SK-N-SH (cell line): Measurements from ENCODE around the gene PLEKHF1. TPM values are rescaled to one million over a fixed set of nuclear protein-coding genes. Genes with fewer than 3 reads are reported as not detected.

Experiments used
- CTCF ChIA-PET: fragments of 300-600, 350-600 bp; formaldehyde crosslinking; extraction: SDS; loops from one replicate; lab custom pipeline; 2021; lab: Yijun Ruan, JAX
- POLR2A ChIA-PET: fragments of 350-600 bp; sonication (Branson Sonifier 250); formaldehyde crosslinking; extraction: SDS; loops from one replicate; lab custom pipeline; 2020; ENCODE audit warnings: antibody characterized with exemption, inconsistent platforms; lab: Yijun Ruan, JAX
- DNase-seq: peaks from one replicate; pipeline ENCODE4 v3.0.0; 2012
- H2AFZ ChIP-seq: fragments of 200-600 bp; sonication (generic); 2 replicates; pipeline ENCODE4 v1.8.1; 2016; ENCODE audit warnings: antibody characterized with exemption, mild to moderate bottlenecking, low read depth
- H3F3A ChIP-seq: fragments of 200-600 bp; sonication (generic); replicated peaks from 2 replicates; pipeline ENCODE3; 2016; ENCODE audit warnings: antibody characterized with exemption, mild to moderate bottlenecking; ENCODE audit not compliant: insufficient read depth
- H3K27ac ChIP-seq, 2 experiments: fragments of 200-500 bp in 1 of 2; fragments of 200-600 bp in 1 of 2; sonication (Bioruptor generic) in 1 of 2; sonication (generic), shearing (Covaris generic) in 1 of 2; 2 replicates each; pipeline versions ENCODE4 v1.5.1 to v1.6.1; 2014 to 2016; ENCODE audit warnings: low read depth in 2 of 2, inconsistent platforms in 1 of 2, low read length in 1 of 2, mild to moderate bottlenecking in 1 of 2, mixed read lengths in 1 of 2
- H3K27me3 ChIP-seq: fragments of 200-600 bp; sonication (generic), shearing (Covaris generic); 2 replicates; pipeline ENCODE4 v1.6.1; 2016; ENCODE audit warnings: mixed run types; ENCODE audit not compliant: insufficient read depth
- H3K36me3 ChIP-seq, 2 experiments: fragments of 200-500 bp in 1 of 2; fragments of 200-600 bp in 1 of 2; sonication (Bioruptor generic) in 1 of 2; sonication (generic) in 1 of 2; replicated peaks in 1 of 2; 2 replicates each; pipeline versions ENCODE3 to v1.5.1; 2014 to 2016; ENCODE audit warnings: low read length in 1 of 2, mild to moderate bottlenecking in 1 of 2; ENCODE audit not compliant: insufficient read depth in 2 of 2, control insufficient read depth in 1 of 2
- H3K4me1 ChIP-seq, 2 experiments: fragments of 200-500 bp in 1 of 2; fragments of 200-600 bp in 1 of 2; sonication (Bioruptor generic) in 1 of 2; sonication (generic), shearing (Covaris generic) in 1 of 2; 2 replicates each; pipeline versions ENCODE4 v1.5.1 to v1.6.1; 2014 to 2016; ENCODE audit warnings: low read depth in 1 of 2, low read length in 1 of 2, mixed run types in 1 of 2; ENCODE audit not compliant: insufficient read depth in 2 of 2, control insufficient read depth in 1 of 2
- H3K4me2 ChIP-seq: fragments of 200-600 bp; sonication (generic), shearing (Covaris generic); 2 replicates; pipeline ENCODE4 v1.6.1; 2017; ENCODE audit warnings: mixed run types
- H3K4me3 ChIP-seq, 2 experiments: fragments of 200-500 bp in 1 of 2; fragments of 200-600 bp in 1 of 2; sonication (Bioruptor generic) in 1 of 2; sonication (generic), shearing (Covaris generic) in 1 of 2; 2 replicates each; pipeline versions ENCODE4 v1.5.1 to v1.8.1; 2014 to 2016; ENCODE audit warnings: low read depth in 2 of 2, inconsistent platforms in 1 of 2, low read length in 1 of 2, mild to moderate bottlenecking in 1 of 2, mixed read lengths in 1 of 2, moderate library complexity in 1 of 2
- H3K79me2 ChIP-seq: fragments of 200-600 bp; sonication (generic); 2 replicates; pipeline ENCODE4 v1.8.1; 2017; ENCODE audit warnings: mild to moderate bottlenecking; ENCODE audit not compliant: insufficient read depth
- H3K9ac ChIP-seq: fragments of 200-600 bp; sonication (generic); 2 replicates; pipeline ENCODE4 v1.6.1; 2017; ENCODE audit warnings: mixed run types
- H3K9me2 ChIP-seq: fragments of 200-600 bp; sonication (generic); 2 replicates; pipeline ENCODE4 v1.6.1; 2017; ENCODE audit warnings: mixed run types
- H3K9me3 ChIP-seq: fragments of 200-600 bp; sonication (generic); 2 replicates; pipeline ENCODE4 v1.6.1; 2017; ENCODE audit warnings: mixed run types, mild to moderate bottlenecking, moderate library complexity
- H4K20me1 ChIP-seq: fragments of 200-600 bp; sonication (generic); 2 replicates; pipeline ENCODE4 v1.6.1; 2017; ENCODE audit warnings: mild to moderate bottlenecking, mixed run types; ENCODE audit not compliant: insufficient read depth
- CTCF ChIP-seq: fragments of 200-600 bp; sonication (generic); IDR thresholded peaks from 2 replicates; pipeline ENCODE4 v1.6.1; 2017; ENCODE audit warnings: antibody characterized with exemption, mild to moderate bottlenecking, moderate library complexity
- EP300 ChIP-seq, 2 experiments: IDR thresholded peaks; 2 replicates each; pipeline versions ENCODE4 v1.4.0 to v1.6.1; 2012; ENCODE audit warnings: borderline replicate concordance in 1 of 2, low read depth in 1 of 2, low read length in 1 of 2
- MAX ChIP-seq: IDR thresholded peaks from 2 replicates; pipeline ENCODE4 v1.4.0; 2012; ENCODE audit warnings: low read depth
- NFIC ChIP-seq: IDR thresholded peaks from 2 replicates; pipeline ENCODE4 v1.4.0; 2012; ENCODE audit warnings: borderline replicate concordance
- PBX3 ChIP-seq: IDR thresholded peaks from 2 replicates; pipeline ENCODE4; 2012
- POLR2AphosphoS5 ChIP-seq: IDR thresholded peaks from 2 replicates; pipeline ENCODE4 v1.6.1; 2012; ENCODE audit warnings: low read depth, low read length
- RAD21 ChIP-seq: IDR thresholded peaks from 2 replicates; pipeline ENCODE4 v1.6.1; 2012; ENCODE audit warnings: mild to moderate bottlenecking, low read length
- RFX5 ChIP-seq: IDR thresholded peaks from 2 replicates; pipeline ENCODE4 v1.6.1; 2012; ENCODE audit warnings: mild to moderate bottlenecking, improper control_type of control experiment, low read length
- YY1 ChIP-seq: IDR thresholded peaks from 2 replicates; pipeline ENCODE4 v1.4.0; 2012; ENCODE audit warnings: low read depth, mild to moderate bottlenecking
- WGBS: methylation state at CpG from one replicate; pipeline ENCODE4 v1.1.6; 2017; ENCODE audit warnings: low lambda C conversion rate; 5-methylcytosine and 5-hydroxymethylcytosine counted together
- polyA plus RNA-seq, 3 experiments: library from polyadenylated mRNA; depleted of rRNA; stranded (reverse); fragments of >200 nt; gene quantifications; 2 replicates each; pipeline ENCODE4 v1.2.3, GENCODE V29; 2012

The PLEKHF1 gene
- polyA plus RNA-seq, 1 of the 3 experiments (the other 2 are of a cell fraction), result 3.9 TPM

- ChIA-PET POLR2A (no interaction called here), CTCF (interaction anchor here (1.6 kb wide), 1 partner anchor 15 kb away, joined by 3 read pairs; no protein-coding TSS in a partner anchor)
These were observed 32.4 kb downstream of the PLEKHF1 start for GRCh38 chr19:29697523-29698261.

GRCh38 chr19:29699861-29700260 lies 34.6 kb downstream of the PLEKHF1 start:
- no peaks in the 10 kb centered on the region for H3K9me2 ChIP-seq
- H3K4me2 ChIP-seq, result no peak overlapping the region
- no peaks in the 10 kb centered on the region for H3K79me2 ChIP-seq
- no peaks in the 10 kb centered on the region for H3K9me3 ChIP-seq
- 90% methylated on average over 5 of the region's 5 CpGs for WGBS
- peaks cover 2% of the 10 kb centered on the region for H3F3A ChIP-seq
- H3K27ac ChIP-seq, result no peak overlapping the region
- no peak for DNase-seq
- H3K4me3 ChIP-seq, result no peak overlapping the region
- CTCF ChIA-PET, result interaction anchor here (0.6 to 1.8 kb wide), 3 partner anchors 13 to 18 kb away, joined by 3 to 11 read pairs (median 4); partner anchors contain the start of gene C19orf12
- TF ChIP-seq NFIC (no peak), EP300 (IDR thresholded peaks at IDR 0.05; ENCODE audit: borderline replicate concordance in 1 of 2, low read depth in 1 of 2, low read length in 1 of 2) (no peak), PBX3 (no peak), YY1 (no peak)
- POLR2A ChIA-PET, result no interaction called here
- no peak overlapping the region for H2AFZ ChIP-seq
- H3K27me3 ChIP-seq, result no peaks in the 10 kb centered on the region
- peaks cover 6 to 15% of the 10 kb centered on the region in 2 experiments for H3K36me3 ChIP-seq
- peaks cover 0 to 6% of the 10 kb centered on the region in 2 experiments; a peak in 1 of 4 replicates for H3K4me1 ChIP-seq
- no peak overlapping the region for H3K9ac ChIP-seq
- H4K20me1 ChIP-seq, result 0 out of 2 replicates have a peak, but pooled peaks cover 2% of the 10 kb centered on the region

More at GRCh38 chr19:29697523-29698261, 32.4 kb downstream of the PLEKHF1 start:
- Histone ChIP-seq H4K20me1 (0 out of 2 replicates have a peak, but pooled peaks cover 2% of the 10 kb centered on the region), H3K79me2 (no peaks in the 10 kb centered on the region), H3K9me2 (no peaks in the 10 kb centered on the region), H3K4me2 (no peak overlapping the region), H3K9me3 (no peaks in the 10 kb centered on the region), H3K9ac (no peak overlapping the region), H2AFZ (no peak overlapping the region), H3K27ac (no peak overlapping the region), H3F3A (peaks cover 2% of the 10 kb centered on the region), H3K36me3 (peaks cover 6 to 10% of the 10 kb centered on the region in 2 experiments), H3K4me3 (no peak overlapping the region), H3K27me3 (no peaks in the 10 kb centered on the region), H3K4me1 (peaks cover 0 to 7% of the 10 kb centered on the region in 2 experiments; a peak in 1 of 4 replicates)
- DNase-seq, result no peak
- no peak for TF ChIP-seq EP300 (IDR thresholded peaks at IDR 0.05; ENCODE audit: borderline replicate concordance in 1 of 2, low read depth in 1 of 2, low read length in 1 of 2)
- TF ChIP-seq RFX5, result no peak
- TF ChIP-seq POLR2AphosphoS5, result no peak
- no peak for TF ChIP-seq RAD21
- WGBS, result 75% methylated on average over 9 of the region's 10 CpGs

GRCh38 chr19:29700498-29700897 lies 35.2 kb downstream of the PLEKHF1 start:
- Histone ChIP-seq H3K27ac (no peak overlapping the region), H2AFZ (no peak overlapping the region), H3K36me3 (peaks cover 6 to 19% of the 10 kb centered on the region in 2 experiments), H4K20me1 (0 out of 2 replicates have a peak, but pooled peaks cover 2% of the 10 kb centered on the region), H3K4me3 (no peak overlapping the region), H3F3A (peaks cover 2% of the 10 kb centered on the region), H3K4me2 (no peak overlapping the region), H3K9me2 (no peaks in the 10 kb centered on the region), H3K79me2 (no peaks in the 10 kb centered on the region), H3K4me1 (no peaks in the 10 kb centered on the region; a peak in 1 of 4 replicates), H3K27me3 (no peaks in the 10 kb centered on the region), H3K9me3 (no peaks in the 10 kb centered on the region), H3K9ac (no peak overlapping the region)
- WGBS, result 94% methylated on average over 6 of the region's 6 CpGs
- no peak for TF ChIP-seq YY1
- no peak for TF ChIP-seq MAX
- no peak for TF ChIP-seq CTCF
- POLR2A ChIA-PET, result no interaction called here
- DNase-seq, result no peak
- CTCF ChIA-PET, result interaction anchor here (1.4 to 1.8 kb wide), 2 partner anchors 13 to 15 kb away, joined by 4 to 11 read pairs; partner anchors contain the start of gene C19orf12
